SH-SY5Y (cell line): Measurements from ENCODE around the gene GSE1.

ENCODE experiments used
- GATA2 ChIP-seq: IDR thresholded peaks from 2 replicates; pipeline ENCODE4 v1.6.1; 2011; ENCODE audit warnings: mild to moderate bottlenecking, low read depth, low read length
- GATA3 ChIP-seq: IDR thresholded peaks from 2 replicates; pipeline ENCODE4 v1.6.1; 2011; ENCODE audit warnings: low read depth, mild to moderate bottlenecking, low read length, moderate library complexity

GRCh38 chr16:85629853-85630252, 16.7 kb downstream of the GSE1 start:
- TF ChIP-seq GATA2 (no peak), GATA3 (no peak)
